HL-60 (cell line): ENCODE data around the gene MMRN2.
"Not testable (repeated sequence)": the region's sequence is repeated elsewhere in the genome, so short reads cannot be mapped to it uniquely, and the experiment has no call there.

Source experiments
- CTCF ChIP-seq: IDR thresholded peaks from one replicate; pipeline ENCODE4 v1.5.1; 2011; ENCODE audit warnings: low read length, control low read depth, inconsistent platforms; ENCODE audit not compliant: insufficient read depth
- POLR2AphosphoS5 ChIP-seq: IDR thresholded peaks from 2 replicates; pipeline ENCODE4 v1.6.1; 2012; ENCODE audit warnings: low read depth

GRCh38 chr10:86934162-86934711 is 23.2 kb downstream of the MMRN2 start:
- not testable (repeated sequence) for TF ChIP-seq CTCF, POLR2AphosphoS5
